HEK293 (cell line): ENCODE results near the gene TESK1.

Experiments used
- GLI2 ChIP-seq: fragments of 450-650 bp; formaldehyde crosslinking; IDR thresholded peaks from 2 replicates; pipeline ENCODE4; 2017; ENCODE audit warnings: missing biosample characterization, missing genetic modification characterization, low read depth, borderline replicate concordance
- KLF8 ChIP-seq: fragments of 450-650 bp; formaldehyde crosslinking; IDR thresholded peaks from 2 replicates; pipeline ENCODE4 v1.5.1; 2016; ENCODE audit warnings: missing biosample characterization, missing genetic modification characterization
- MYNN ChIP-seq: fragments of 450-650 bp; formaldehyde crosslinking; IDR thresholded peaks from 2 replicates; pipeline ENCODE4 v1.5.1; 2016; ENCODE audit warnings: missing biosample characterization, missing genetic modification characterization, borderline replicate concordance
- PRDM4 ChIP-seq: fragments of 450-650 bp; formaldehyde crosslinking; IDR thresholded peaks from 2 replicates; pipeline ENCODE4 v1.5.1; 2017; ENCODE audit warnings: missing biosample characterization, missing genetic modification characterization
- RBAK ChIP-seq: fragments of 450-650 bp; formaldehyde crosslinking; IDR thresholded peaks from 2 replicates; pipeline ENCODE4 v1.5.1; 2016; ENCODE audit warnings: missing biosample characterization, missing genetic modification characterization
- SETDB1 ChIP-seq: IDR thresholded peaks from one replicate; pipeline ENCODE4 v1.6.1; 2017; ENCODE audit warnings: mild to moderate bottlenecking, low read length, moderate library complexity, mixed read lengths; ENCODE audit not compliant: insufficient read length
- SP7 ChIP-seq: fragments of 450-650 bp; formaldehyde crosslinking; IDR thresholded peaks from 2 replicates; pipeline ENCODE4 v1.5.1; 2016; ENCODE audit warnings: missing biosample characterization, missing genetic modification characterization
- YY1 ChIP-seq: fragments of 450-650 bp; formaldehyde crosslinking; IDR thresholded peaks from 2 replicates; pipeline ENCODE4 v1.5.1; 2018; ENCODE audit warnings: missing biosample characterization, missing genetic modification characterization
- ZBTB26 ChIP-seq: fragments of 450-650 bp; formaldehyde crosslinking; optimal IDR thresholded peaks from 2 replicates; pipeline ENCODE3; 2016; ENCODE audit warnings: missing biosample characterization, mild to moderate bottlenecking, missing genetic modification characterization
- ZBTB44 ChIP-seq: fragments of 450-650 bp; IDR thresholded peaks from 2 replicates; pipeline ENCODE4 v1.5.1; 2018; ENCODE audit warnings: missing biosample characterization, mild to moderate bottlenecking, missing genetic modification characterization
- ZFHX2 ChIP-seq: fragments of 450-650 bp; formaldehyde crosslinking; conservative IDR thresholded peaks from 2 replicates; pipeline ENCODE4 v1.5.1; 2016; ENCODE audit warnings: missing biosample characterization, missing genetic modification characterization
- ZFP41 ChIP-seq: fragments of 450-650 bp; formaldehyde crosslinking; IDR thresholded peaks from 2 replicates; pipeline ENCODE4 v1.5.1; 2016; ENCODE audit warnings: missing biosample characterization, missing genetic modification characterization, borderline replicate concordance
- ZNF132 ChIP-seq: fragments of 450-650 bp; formaldehyde crosslinking; IDR thresholded peaks from 2 replicates; pipeline ENCODE4 v1.5.1; 2017; ENCODE audit warnings: missing biosample characterization, missing genetic modification characterization, borderline replicate concordance
- ZNF2 ChIP-seq: fragments of 450-650 bp; formaldehyde crosslinking; IDR thresholded peaks from 2 replicates; pipeline ENCODE4 v1.5.1; 2016; ENCODE audit warnings: missing biosample characterization, missing genetic modification characterization
- ZNF37A ChIP-seq: fragments of 450-650 bp; IDR thresholded peaks from 2 replicates; pipeline ENCODE4 v1.5.1; 2018; ENCODE audit warnings: missing biosample characterization, missing genetic modification characterization
- ZNF423 ChIP-seq: fragments of 450-650 bp; formaldehyde crosslinking; IDR thresholded peaks from 2 replicates; pipeline ENCODE4 v1.5.1; 2016; ENCODE audit warnings: missing biosample characterization, missing genetic modification characterization
- ZNF529 ChIP-seq: fragments of 450-650 bp; formaldehyde crosslinking; IDR thresholded peaks from 2 replicates; pipeline ENCODE4 v1.5.1; 2017; ENCODE audit warnings: missing genetic modification characterization, missing biosample characterization; ENCODE audit not compliant: insufficient replicate concordance
- ZNF560 ChIP-seq: fragments of 450-650 bp; formaldehyde crosslinking; IDR thresholded peaks from 2 replicates; pipeline ENCODE4 v1.5.1; 2017; ENCODE audit warnings: missing biosample characterization, missing genetic modification characterization, borderline replicate concordance
- ZNF610 ChIP-seq: fragments of 450-650 bp; formaldehyde crosslinking; IDR thresholded peaks from 2 replicates; pipeline ENCODE4 v1.5.1; 2016; ENCODE audit warnings: missing biosample characterization, missing genetic modification characterization, borderline replicate concordance
- ZNF624 ChIP-seq: fragments of 450-650 bp; formaldehyde crosslinking; IDR thresholded peaks from 2 replicates; pipeline ENCODE4 v1.5.1; 2017; ENCODE audit warnings: missing biosample characterization, missing genetic modification characterization
- TF ChIP-seq, protein P1 (sequence below): fragments of 450-650 bp; formaldehyde crosslinking; IDR thresholded peaks from 2 replicates; pipeline ENCODE4 v1.5.1; 2016; ENCODE audit warnings: missing biosample characterization, missing genetic modification characterization
- TF ChIP-seq, protein P2 (sequence below): fragments of 450-650 bp; formaldehyde crosslinking; IDR thresholded peaks from 2 replicates; pipeline ENCODE4 v1.5.1; 2016; ENCODE audit warnings: missing biosample characterization, missing genetic modification characterization
- TF ChIP-seq, protein P3 (sequence below): fragments of 450-650 bp; formaldehyde crosslinking; IDR thresholded peaks from 2 replicates; pipeline ENCODE4 v1.5.1; 2016; ENCODE audit warnings: missing biosample characterization, missing genetic modification characterization
- TF ChIP-seq, protein P4 (sequence below): fragments of 450-650 bp; formaldehyde crosslinking; IDR thresholded peaks from 2 replicates; pipeline ENCODE4 v1.5.1; 2016; ENCODE audit warnings: missing biosample characterization, missing genetic modification characterization
- TF ChIP-seq, protein P5 (sequence below): fragments of 450-650 bp; formaldehyde crosslinking; IDR thresholded peaks from 2 replicates; pipeline ENCODE4 v1.5.1; 2016; ENCODE audit warnings: missing biosample characterization, missing genetic modification characterization

The TESK1 gene

GRCh38 chr9:35657546-35658136 lies 52.6 kb downstream of the TESK1 start, which contains the start of gene RMRP (continued):
- TF ChIP-seq, protein P1, sequence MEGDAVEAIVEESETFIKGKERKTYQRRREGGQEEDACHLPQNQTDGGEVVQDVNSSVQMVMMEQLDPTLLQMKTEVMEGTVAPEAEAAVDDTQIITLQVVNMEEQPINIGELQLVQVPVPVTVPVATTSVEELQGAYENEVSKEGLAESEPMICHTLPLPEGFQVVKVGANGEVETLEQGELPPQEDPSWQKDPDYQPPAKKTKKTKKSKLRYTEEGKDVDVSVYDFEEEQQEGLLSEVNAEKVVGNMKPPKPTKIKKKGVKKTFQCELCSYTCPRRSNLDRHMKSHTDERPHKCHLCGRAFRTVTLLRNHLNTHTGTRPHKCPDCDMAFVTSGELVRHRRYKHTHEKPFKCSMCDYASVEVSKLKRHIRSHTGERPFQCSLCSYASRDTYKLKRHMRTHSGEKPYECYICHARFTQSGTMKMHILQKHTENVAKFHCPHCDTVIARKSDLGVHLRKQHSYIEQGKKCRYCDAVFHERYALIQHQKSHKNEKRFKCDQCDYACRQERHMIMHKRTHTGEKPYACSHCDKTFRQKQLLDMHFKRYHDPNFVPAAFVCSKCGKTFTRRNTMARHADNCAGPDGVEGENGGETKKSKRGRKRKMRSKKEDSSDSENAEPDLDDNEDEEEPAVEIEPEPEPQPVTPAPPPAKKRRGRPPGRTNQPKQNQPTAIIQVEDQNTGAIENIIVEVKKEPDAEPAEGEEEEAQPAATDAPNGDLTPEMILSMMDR (tag by site-specific recombination), result peak; percentile 89
- TF ChIP-seq, protein P2, sequence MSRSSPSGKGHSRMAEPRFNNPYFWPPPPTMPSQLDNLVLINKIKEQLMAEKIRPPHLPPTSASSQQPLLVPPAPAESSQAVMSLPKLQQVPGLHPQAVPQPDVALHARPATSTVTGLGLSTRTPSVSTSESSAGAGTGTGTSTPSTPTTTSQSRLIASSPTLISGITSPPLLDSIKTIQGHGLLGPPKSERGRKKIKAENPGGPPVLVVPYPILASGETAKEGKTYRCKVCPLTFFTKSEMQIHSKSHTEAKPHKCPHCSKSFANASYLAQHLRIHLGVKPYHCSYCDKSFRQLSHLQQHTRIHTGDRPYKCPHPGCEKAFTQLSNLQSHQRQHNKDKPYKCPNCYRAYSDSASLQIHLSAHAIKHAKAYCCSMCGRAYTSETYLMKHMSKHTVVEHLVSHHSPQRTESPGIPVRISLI, result no peak
- no peak for TF ChIP-seq SETDB1
- TF ChIP-seq ZNF529 (tag by site-specific recombination), result no peak
- TF ChIP-seq, protein P3, sequence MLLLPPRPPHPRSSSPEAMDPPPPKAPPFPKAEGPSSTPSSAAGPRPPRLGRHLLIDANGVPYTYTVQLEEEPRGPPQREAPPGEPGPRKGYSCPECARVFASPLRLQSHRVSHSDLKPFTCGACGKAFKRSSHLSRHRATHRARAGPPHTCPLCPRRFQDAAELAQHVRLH, result no peak; the same call in 1 of the 2 replicates
- TF ChIP-seq ZNF2 (tag by site-specific recombination), result peak; percentile 97
- peak; percentile 95 for TF ChIP-seq ZBTB26 (tag by site-specific recombination)
- TF ChIP-seq ZNF132 (tag by site-specific recombination), result no peak
- TF ChIP-seq ZNF37A (tag by site-specific recombination), result peak; percentile 58; the same call in 1 of the 2 replicates
- no peak for TF ChIP-seq ZFP41
- no peak for TF ChIP-seq ZNF560 (tag by site-specific recombination)
- TF ChIP-seq, protein P4, sequence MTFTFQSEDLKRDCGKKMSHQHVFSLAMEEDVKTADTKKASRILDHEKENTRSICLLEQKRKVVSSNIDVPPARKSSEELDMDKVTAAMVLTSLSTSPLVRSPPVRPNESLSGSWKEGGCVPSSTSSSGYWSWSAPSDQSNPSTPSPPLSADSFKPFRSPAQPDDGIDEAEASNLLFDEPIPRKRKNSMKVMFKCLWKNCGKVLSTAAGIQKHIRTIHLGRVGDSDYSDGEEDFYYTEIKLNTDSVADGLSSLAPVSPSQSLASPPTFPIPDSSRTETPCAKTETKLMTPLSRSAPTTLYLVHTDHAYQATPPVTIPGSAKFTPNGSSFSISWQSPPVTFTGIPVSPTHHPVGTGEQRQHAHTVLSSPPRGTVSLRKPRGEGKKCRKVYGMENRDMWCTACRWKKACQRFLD, result no peak
- no peak for TF ChIP-seq ZNF423 (tag by site-specific recombination)
- TF ChIP-seq KLF8 (tag by site-specific recombination), result peak; percentile 85
- no peak for TF ChIP-seq ZBTB44 (tag by site-specific recombination)
- no peak for TF ChIP-seq RBAK
- TF ChIP-seq PRDM4 (tag by site-specific recombination), result peak; percentile 66
- peak; percentile 89; the same call in 1 of the 2 replicates for TF ChIP-seq ZNF610 (tag by site-specific recombination)
- no peak; the same call in 1 of the 2 replicates for TF ChIP-seq MYNN (tag by site-specific recombination)
- peak; percentile 42; the same call in 1 of the 2 replicates for TF ChIP-seq YY1 (tag by site-specific recombination)
- TF ChIP-seq SP7 (tag by site-specific recombination), result peak; percentile 91
- TF ChIP-seq GLI2 (tag by site-specific recombination), result no peak
- TF ChIP-seq ZNF624, result no peak
- TF ChIP-seq ZFHX2 (tag by site-specific recombination), result peak; percentile 88
- TF ChIP-seq, protein P5, sequence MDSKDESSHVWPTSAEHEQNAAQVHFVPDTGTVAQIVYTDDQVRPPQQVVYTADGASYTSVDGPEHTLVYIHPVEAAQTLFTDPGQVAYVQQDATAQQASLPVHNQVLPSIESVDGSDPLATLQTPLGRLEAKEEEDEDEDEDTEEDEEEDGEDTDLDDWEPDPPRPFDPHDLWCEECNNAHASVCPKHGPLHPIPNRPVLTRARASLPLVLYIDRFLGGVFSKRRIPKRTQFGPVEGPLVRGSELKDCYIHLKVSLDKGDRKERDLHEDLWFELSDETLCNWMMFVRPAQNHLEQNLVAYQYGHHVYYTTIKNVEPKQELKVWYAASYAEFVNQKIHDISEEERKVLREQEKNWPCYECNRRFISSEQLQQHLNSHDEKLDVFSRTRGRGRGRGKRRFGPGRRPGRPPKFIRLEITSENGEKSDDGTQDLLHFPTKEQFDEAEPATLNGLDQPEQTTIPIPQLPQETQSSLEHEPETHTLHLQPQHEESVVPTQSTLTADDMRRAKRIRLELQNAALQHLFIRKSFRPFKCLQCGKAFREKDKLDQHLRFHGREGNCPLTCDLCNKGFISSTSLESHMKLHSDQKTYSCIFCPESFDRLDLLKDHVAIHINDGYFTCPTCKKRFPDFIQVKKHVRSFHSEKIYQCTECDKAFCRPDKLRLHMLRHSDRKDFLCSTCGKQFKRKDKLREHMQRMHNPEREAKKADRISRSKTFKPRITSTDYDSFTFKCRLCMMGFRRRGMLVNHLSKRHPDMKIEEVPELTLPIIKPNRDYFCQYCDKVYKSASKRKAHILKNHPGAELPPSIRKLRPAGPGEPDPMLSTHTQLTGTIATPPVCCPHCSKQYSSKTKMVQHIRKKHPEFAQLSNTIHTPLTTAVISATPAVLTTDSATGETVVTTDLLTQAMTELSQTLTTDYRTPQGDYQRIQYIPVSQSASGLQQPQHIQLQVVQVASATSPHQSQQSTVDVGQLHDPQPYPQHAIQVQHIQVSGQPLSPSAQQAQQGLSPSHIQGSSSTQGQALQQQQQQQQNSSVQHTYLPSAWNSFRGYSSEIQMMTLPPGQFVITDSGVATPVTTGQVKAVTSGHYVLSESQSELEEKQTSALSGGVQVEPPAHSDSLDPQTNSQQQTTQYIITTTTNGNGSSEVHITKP (tag by site-specific recombination), result peak; percentile 62
